IMR-90 (cell line): ENCODE data around the gene YARS2.

Experiments
- BHLHE40 ChIP-seq: fragments of 150-350 bp; IDR thresholded peaks from 2 replicates; pipeline ENCODE4 v1.6.1; 2016; ENCODE audit warnings: mild to moderate bottlenecking, low read depth, low read length
- MAFK ChIP-seq: IDR thresholded peaks from 2 replicates; pipeline ENCODE4 v1.6.1; 2012; ENCODE audit warnings: low read depth, low read length, improper control_type of control experiment
- MXI1 ChIP-seq: IDR thresholded peaks from 2 replicates; pipeline ENCODE4 v1.6.1; 2012; ENCODE audit warnings: low read depth, mild to moderate bottlenecking, low read length, moderate library complexity, borderline replicate concordance
- POLR2A ChIP-seq: IDR thresholded peaks from 2 replicates; pipeline ENCODE4 v1.6.1; 2012; ENCODE audit warnings: mild to moderate bottlenecking, low read depth, low read length
- RAD21 ChIP-seq: IDR thresholded peaks from 2 replicates; pipeline ENCODE4 v1.6.1; 2012; ENCODE audit warnings: low read length, improper control_type of control experiment
- RCOR1 ChIP-seq: IDR thresholded peaks from 2 replicates; pipeline ENCODE4 v1.6.1; 2012; ENCODE audit warnings: mild to moderate bottlenecking, low read length, improper control_type of control experiment; ENCODE audit not compliant: insufficient replicate concordance
- RFX5 ChIP-seq: IDR thresholded peaks from 2 replicates; pipeline ENCODE4 v1.8.0; 2012; ENCODE audit warnings: low read depth, mild to moderate bottlenecking, low read length, moderate library complexity
- TF ChIP-seq, protein P1 (sequence below): conservative IDR thresholded peaks from 2 replicates; pipeline ENCODE4 v1.5.1; 2012; ENCODE audit warnings: mild to moderate bottlenecking, low read depth, low read length, improper control_type of control experiment
- TF ChIP-seq, protein P2 (sequence below): fragments of 150-350 bp; IDR thresholded peaks from 2 replicates; pipeline ENCODE4 v1.6.1; 2016; ENCODE audit warnings: low read depth, mild to moderate bottlenecking, low read length, moderate library complexity, borderline replicate concordance

DNA sequence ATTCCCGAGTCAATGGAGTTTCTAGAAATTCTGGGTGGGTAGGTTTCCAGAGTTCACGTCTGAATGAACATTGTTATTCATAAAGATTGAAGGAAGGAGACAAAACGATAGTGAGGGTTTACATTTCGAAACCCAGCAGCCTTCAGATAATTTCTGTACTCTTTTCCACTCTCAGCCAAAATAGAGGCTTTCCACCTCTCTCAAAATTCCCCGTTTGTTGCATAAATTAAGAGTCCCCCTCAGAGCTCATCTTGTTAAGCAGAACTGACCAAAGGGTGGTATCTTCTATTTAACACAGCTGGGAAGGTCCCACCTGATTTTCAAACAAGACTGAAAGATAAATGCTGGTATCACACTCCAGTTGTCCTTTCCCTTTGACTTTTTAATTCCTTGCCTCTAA is 21.5 kb upstream of the YARS2 start:
- TF ChIP-seq RAD21 (no peak), POLR2A (no peak), MAFK (no peak), MXI1 (no peak), RFX5 (no peak), BHLHE40 (no peak), RCOR1 (no peak)
- TF ChIP-seq, protein P1, sequence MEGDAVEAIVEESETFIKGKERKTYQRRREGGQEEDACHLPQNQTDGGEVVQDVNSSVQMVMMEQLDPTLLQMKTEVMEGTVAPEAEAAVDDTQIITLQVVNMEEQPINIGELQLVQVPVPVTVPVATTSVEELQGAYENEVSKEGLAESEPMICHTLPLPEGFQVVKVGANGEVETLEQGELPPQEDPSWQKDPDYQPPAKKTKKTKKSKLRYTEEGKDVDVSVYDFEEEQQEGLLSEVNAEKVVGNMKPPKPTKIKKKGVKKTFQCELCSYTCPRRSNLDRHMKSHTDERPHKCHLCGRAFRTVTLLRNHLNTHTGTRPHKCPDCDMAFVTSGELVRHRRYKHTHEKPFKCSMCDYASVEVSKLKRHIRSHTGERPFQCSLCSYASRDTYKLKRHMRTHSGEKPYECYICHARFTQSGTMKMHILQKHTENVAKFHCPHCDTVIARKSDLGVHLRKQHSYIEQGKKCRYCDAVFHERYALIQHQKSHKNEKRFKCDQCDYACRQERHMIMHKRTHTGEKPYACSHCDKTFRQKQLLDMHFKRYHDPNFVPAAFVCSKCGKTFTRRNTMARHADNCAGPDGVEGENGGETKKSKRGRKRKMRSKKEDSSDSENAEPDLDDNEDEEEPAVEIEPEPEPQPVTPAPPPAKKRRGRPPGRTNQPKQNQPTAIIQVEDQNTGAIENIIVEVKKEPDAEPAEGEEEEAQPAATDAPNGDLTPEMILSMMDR, result no peak
- TF ChIP-seq, protein P2, sequence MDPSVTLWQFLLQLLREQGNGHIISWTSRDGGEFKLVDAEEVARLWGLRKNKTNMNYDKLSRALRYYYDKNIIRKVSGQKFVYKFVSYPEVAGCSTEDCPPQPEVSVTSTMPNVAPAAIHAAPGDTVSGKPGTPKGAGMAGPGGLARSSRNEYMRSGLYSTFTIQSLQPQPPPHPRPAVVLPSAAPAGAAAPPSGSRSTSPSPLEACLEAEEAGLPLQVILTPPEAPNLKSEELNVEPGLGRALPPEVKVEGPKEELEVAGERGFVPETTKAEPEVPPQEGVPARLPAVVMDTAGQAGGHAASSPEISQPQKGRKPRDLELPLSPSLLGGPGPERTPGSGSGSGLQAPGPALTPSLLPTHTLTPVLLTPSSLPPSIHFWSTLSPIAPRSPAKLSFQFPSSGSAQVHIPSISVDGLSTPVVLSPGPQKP, result no peak
